Head of caudate nucleus (tissue), 42 donors: ENCODE data around the gene YEATS4.
A peak's percentile ranks its signal among the peaks of the same experiment; 100 is the strongest.

ENCODE experiments used
- DNase-seq, 42 donors: peaks; one replicate each; pipeline versions ENCODE4 v3.0.0 to v3.0.0-alpha.2; 2020 to 2021; ENCODE audit warnings: mixed read lengths in 7 of 42
- intact Hi-C: fragments of 100-400 bp; cut with DNase I; formaldehyde crosslinking; loops from one replicate; pipeline ENCODE4 v1.15.0; 2022

YEATS4 gene

DNA sequence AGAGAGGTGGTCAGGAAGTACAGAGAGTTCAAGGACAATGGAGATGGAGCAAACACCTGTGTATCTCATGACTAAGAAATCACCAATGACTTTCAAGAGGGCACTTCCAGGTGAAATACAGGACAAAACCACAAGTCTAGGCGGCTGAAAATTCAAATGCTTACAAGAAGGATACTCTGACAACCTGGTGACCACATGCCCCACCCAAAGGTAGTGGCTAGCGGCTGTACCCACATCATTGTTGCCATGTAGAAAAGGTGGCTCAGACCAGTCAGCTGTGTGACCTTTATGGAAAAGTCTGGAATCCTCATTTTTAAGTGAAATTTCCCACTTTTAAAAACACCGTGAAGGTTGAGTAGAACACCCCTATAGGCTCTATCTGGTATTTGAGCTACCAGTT is 62.0 kb downstream of the YEATS4 start:
- no peak for DNase-seq

DNA sequence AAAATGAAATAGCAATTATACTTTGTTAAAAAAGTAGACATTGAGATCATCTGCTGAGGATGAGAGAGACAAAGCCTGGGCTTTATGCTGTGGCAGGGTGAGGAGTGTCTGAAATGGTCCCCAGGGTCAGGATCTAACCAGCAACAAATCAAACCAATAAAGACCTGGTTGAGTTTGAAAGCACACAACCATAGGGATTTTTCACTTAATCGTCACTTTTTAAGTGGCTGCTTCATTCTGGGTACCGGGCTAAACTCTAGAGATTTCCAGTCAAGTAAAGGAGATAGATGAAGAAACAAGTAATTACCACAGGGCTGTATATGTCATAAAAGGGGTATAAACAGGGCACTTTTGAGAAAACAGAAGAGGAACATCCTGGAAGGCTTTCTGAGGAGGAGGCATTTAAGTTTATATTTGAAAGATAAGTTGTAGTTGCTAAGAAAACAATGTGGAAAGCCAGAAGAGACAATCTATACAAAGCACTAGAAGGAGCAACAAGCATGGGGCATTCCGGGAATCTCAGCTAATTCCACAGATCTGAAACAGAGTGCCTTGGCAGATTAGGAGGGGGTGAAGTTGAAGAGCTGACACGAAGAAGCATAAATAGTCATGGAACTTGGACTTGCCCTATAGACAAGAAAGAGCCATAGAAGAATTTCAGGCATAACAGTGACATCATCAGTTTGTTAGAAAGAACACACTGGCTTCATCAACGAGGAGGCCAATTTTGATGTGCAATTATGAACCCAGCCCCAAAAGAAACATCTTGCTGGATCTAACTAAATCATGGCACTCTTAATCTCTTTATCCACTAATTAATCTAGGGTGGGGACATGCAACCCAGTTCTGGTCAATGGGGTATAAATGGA is 63.7 kb downstream of the YEATS4 start:
- intact Hi-C loops, result no loop called here
- no peak for DNase-seq

More for the DNA sequence above, 62.0 kb downstream of the YEATS4 start:
- intact Hi-C loops, result no loop called here

DNA sequence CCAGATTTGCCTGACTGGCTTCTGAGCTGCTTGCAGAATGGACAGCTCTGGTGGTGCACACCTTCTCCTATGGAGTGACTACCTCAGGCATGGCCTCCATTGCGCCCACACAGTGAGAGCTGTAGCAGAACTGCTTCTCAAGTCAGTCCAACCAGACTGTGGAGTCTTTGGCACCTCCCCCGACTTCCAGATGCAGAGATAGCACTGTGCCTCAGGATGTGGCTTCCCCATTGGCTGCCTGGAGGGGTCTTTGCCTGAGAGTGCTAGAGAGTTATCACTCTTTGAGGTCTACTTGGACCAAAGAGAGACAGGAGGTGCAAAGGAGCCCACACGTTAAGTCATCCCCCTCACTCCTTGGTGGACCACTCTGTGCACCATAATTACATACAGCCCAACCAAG is 65.9 kb downstream of the YEATS4 start:
- intact Hi-C loops, result no loop called here
- DNase-seq, result no peak

DNA sequence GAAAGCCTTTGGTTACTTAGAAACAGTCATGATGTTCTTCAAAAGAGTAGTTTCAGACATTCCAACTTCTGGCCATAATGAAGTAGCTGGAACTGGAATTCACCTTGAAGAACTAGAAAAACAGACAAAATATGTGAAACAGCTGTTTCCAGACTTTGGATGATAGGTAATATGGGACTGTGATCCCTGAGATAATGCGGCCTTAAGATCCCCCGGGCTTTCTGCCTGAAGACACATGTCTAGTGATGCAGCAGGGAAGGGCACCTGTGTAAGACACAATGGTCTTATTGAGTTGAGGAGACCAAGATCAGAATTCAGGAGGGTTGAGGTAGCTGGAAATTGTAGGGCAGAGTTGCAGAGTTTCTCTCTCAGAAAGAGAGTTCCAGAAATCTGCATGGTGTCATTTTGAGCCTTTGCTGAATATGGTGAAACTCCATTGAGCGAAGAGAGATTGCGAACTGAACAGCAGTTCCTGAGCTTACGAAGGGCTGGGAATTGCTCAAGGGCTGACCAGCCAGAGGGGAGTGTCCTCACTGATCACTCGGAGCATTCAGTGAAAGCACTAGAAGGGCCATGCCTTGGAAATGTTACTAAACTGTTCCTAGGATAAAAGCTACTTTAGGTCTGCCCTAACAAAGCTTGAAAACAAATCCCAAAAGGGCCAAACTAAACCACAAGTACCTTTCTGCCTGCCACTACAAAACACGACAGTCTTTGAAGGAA is 69.0 kb downstream of the YEATS4 start:
- DNase-seq, result no peak
- intact Hi-C loops, result no loop called here

DNA sequence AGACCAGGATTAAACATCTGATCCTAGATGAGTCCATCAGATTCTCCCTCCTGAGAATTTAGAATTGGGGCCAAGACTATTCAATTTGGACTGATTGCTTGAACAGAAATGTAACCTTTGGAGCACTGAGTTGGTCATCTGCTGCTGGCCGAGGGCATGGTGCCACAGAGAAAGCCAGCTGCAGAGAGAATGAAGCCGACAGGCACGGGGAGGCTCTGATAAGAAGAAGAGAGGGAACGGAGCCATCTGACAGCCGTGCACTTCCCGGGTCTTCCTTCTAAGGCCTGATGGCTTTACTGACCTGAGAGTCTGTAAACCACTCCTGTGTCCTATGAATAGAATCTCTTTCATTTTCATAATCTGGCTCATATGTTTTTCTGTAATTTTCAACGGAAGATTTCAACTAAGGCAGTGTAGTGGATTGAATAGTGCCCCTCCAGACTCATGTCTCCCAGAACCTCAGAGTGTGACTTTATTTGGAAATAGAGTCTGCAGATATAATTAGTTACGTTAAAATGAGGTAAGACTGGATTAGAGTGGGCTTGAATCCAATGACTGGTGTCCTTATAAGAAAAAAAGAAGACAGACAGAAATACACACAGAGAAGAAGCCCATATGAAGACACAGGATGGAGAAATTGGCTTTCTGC is 71.5 kb downstream of the YEATS4 start:
- intact Hi-C loops, result no loop called here
- peak in 41 of 42 donors; percentile 7 to 77 (median 37) for DNase-seq

DNA sequence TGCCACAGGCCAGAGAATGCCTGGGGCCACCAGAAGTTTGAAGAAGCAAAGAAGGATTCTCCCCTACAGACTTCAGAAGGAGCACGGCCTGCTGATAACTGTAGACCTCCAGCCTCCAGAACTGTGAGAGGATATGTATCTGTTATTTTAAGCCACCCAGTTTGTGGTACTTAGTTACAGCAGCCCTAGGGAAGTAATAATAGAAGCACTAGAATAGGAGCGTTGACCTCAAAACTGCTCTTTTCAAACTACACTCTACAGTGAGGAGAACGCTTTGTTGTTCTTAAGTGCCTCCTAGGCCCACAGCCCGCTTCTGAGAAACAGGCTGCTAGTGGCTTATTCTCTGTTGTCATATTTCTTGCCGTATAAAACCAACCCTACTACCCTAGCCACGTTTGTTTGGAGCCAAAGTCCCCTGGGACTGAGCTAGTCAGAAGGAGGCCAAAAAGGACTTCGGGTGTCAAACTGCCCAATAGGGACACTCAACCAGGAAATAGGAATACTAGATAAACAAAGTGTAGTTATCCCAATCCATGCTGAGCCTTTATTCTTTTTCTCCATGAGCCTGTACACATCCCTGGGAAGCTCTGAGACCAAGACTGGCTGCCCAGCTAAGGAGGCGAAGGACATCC is 72.2 kb downstream of the YEATS4 start:
- intact Hi-C loops, result no loop called here
- DNase-seq, result no peak

DNA sequence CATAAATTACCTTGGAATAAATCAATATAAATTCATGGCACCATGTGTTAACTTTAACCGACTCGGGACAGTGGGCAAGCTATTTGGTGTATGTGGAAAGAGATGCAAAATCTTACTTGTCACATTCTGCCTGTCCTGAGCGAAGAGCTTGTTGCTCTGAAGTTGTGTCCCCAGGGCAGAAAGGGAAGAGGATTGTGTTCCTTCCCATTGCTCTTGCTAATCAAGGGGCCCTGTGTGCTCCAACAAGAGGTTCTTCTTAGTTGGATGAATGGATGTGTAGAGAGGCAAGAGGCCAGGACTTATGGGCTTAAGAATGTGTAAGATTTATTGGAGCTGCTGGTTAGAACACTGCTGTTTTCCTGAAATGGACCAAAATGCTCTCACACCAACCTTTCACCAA is 74.1 kb downstream of the YEATS4 start:
- intact Hi-C loops, result no loop called here
- DNase-seq, result no peak

DNA sequence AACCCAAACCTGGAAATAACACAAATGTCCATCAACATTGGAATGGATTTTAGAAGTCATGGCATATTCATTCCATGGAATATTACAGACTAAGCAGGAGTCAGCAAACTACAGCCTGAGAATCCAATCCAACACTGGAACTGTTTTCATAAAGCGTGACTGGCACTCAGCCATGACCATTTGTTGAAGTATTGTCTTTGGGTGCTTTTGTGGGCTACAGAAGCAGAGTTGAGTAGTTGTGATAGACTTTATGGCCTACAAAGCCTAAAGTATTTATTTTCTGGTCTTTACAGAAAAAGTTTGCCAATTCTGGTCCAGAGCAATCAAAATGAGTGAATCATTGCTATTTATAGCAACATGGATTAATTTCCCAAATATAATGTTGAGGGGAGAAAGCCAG is 76.1 kb downstream of the YEATS4 start:
- intact Hi-C loops, result no loop called here
- peak in 5 of 42 donors; percentile 16 to 59 (median 30) for DNase-seq

DNA sequence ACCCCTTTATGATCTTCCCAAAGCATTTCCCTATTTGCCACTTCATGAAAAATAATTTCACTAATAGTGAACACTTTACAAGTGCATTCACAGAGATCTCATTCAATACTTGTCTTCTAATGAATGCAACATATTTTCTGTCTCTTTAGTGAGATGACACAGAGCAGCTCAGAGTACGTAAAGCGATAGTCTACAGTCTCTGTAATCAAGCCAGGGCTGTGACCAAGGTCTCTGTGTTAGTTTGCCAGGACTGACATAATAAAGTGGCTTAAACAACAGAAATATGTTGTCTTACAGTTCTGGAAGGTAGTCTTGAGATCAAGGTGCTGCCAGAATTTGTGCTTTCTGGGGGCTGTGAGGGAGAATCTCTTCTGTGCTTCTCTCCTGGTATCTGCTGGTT is 77.5 kb downstream of the YEATS4 start:
- intact Hi-C loops, result no loop called here
- no peak for DNase-seq

DNA sequence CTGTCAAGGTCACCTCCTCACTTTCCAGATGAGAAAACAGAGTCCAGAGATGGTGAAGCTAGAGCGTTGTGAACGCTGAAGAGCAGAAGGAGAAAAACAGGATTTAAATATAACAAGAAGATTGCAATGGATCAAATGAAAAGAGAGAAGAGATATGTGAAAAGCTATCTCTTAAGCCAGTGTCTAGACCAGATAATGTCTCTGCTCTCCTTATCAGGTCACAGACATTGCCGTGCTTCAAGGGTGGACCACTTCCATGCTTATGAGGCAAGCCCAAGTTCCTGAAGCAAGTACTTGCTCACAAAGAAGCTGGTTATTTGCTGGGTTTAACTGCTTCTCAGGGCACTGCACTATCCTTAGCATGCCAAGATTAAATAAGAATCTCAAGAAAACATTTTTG is 79.0 kb downstream of the YEATS4 start:
- intact Hi-C loops, result no loop called here
- DNase-seq, result no peak

DNA sequence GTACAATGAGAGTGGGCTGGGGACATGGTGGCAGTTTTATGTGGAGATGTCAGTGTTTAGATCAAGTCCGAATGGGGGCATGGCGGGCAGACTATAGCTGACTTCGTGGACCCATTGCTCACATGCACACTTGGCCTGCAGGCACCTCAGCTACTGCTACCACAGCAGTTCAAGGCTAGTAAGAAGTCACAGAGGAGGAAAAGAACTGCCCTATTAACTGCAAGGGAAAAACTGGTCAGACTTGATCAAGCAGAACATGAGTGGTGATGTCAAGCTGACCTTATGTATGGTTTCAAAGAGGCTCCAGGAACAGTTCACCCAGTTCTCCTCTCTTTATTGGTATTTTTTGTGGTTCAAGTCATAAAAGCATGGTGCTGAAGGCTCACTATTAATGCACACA is 80.5 kb downstream of the YEATS4 start:
- no peak for DNase-seq
- intact Hi-C loops, result no loop called here
